OCI-LY1 (cell line): Measurements from ENCODE around the gene ASPSCR1.

Source experiments
- H2AFZ ChIP-seq: fragments of 200-600 bp; sonication (generic), shearing (Covaris generic); 2 replicates; pipeline ENCODE4 v1.6.0; 2014; ENCODE audit warnings: antibody characterized with exemption, mild to moderate bottlenecking, low read length
- H3F3A ChIP-seq: fragments of 200-600 bp; sonication (generic), shearing (Covaris generic); 2 replicates; pipeline ENCODE4 v1.6.0; 2014; ENCODE audit warnings: mild to moderate bottlenecking, antibody characterized with exemption, low read length, moderate library complexity; ENCODE audit not compliant: insufficient read depth
- H3K27ac ChIP-seq: fragments of 200-600 bp; sonication (generic); 2 replicates; pipeline ENCODE4 v1.5.1; 2014; ENCODE audit warnings: low read length, mixed run types, mild to moderate bottlenecking, low read depth; ENCODE audit not compliant: poor library complexity, severe bottlenecking
- H3K27me3 ChIP-seq: fragments of 200-600 bp; sonication (generic); 2 replicates; pipeline ENCODE4 v1.6.0; 2014; ENCODE audit warnings: antibody characterized with exemption, mild to moderate bottlenecking, low read length, moderate library complexity; ENCODE audit not compliant: insufficient read depth
- H3K36me3 ChIP-seq: fragments of 200-600 bp; sonication (generic); 2 replicates; pipeline ENCODE4 v1.6.1; 2014; ENCODE audit warnings: mild to moderate bottlenecking, antibody characterized with exemption, low read length, moderate library complexity, mixed read lengths; ENCODE audit not compliant: insufficient read depth
- H3K4me1 ChIP-seq: fragments of 200-600 bp; sonication (generic); 2 replicates; pipeline ENCODE4 v1.5.1; 2014; ENCODE audit warnings: mild to moderate bottlenecking, low read length, moderate library complexity; ENCODE audit not compliant: insufficient read depth, severe bottlenecking
- H3K4me2 ChIP-seq: fragments of 200-600 bp; sonication (generic), shearing (Covaris generic); 2 replicates; pipeline ENCODE4 v1.6.1; 2014; ENCODE audit warnings: low read length
- H3K4me3 ChIP-seq: fragments of 200-600 bp; sonication (generic); 2 replicates; pipeline ENCODE4 v1.5.1; 2014; ENCODE audit warnings: low read length, low read depth, mild to moderate bottlenecking, mixed read lengths; ENCODE audit not compliant: poor library complexity, severe bottlenecking
- H3K79me2 ChIP-seq: fragments of 200-600 bp; shearing (Covaris generic); 2 replicates; pipeline ENCODE4 v1.6.1; 2016; ENCODE audit warnings: mixed run types, low read length, mixed read lengths; ENCODE audit not compliant: insufficient read depth
- H3K9ac ChIP-seq: fragments of 200-600 bp; sonication (generic), shearing (Covaris generic); 2 replicates; pipeline ENCODE4 v1.6.1; 2014; ENCODE audit warnings: mild to moderate bottlenecking, low read length, mixed read lengths
- H3K9me2 ChIP-seq: fragments of 200-600 bp; sonication (generic), shearing (Covaris generic); 2 replicates; pipeline ENCODE4 v1.6.1; 2014; ENCODE audit warnings: low read depth, mild to moderate bottlenecking, low read length, mixed read lengths
- H3K9me3 ChIP-seq: fragments of 200-600 bp; shearing (Covaris generic); 2 replicates; pipeline ENCODE4 v1.6.1; 2014; ENCODE audit warnings: low read length, mixed read lengths
- H4K20me1 ChIP-seq: fragments of 200-600 bp; sonication (generic), shearing (Covaris generic); 2 replicates; pipeline ENCODE4 v1.6.0; 2016; ENCODE audit warnings: mild to moderate bottlenecking, low read length; ENCODE audit not compliant: insufficient read depth
- CTCF ChIP-seq: fragments of 200-600 bp; sonication (generic), shearing (Covaris generic); IDR thresholded peaks from 2 replicates; pipeline ENCODE4 v1.5.1; 2017; ENCODE audit warnings: mild to moderate bottlenecking, antibody characterized with exemption, low read length, moderate library complexity, mixed read lengths
- EZH2 ChIP-seq: fragments of 200-600 bp; sonication (generic), shearing (Covaris generic); IDR thresholded peaks from 2 replicates; pipeline ENCODE4 v1.8.0; 2017; ENCODE audit warnings: borderline replicate concordance, mixed run types, mild to moderate bottlenecking, antibody characterized with exemption, low read length, moderate library complexity, mixed read lengths

Gene ASPSCR1

GRCh38 chr17:82062076-82062983 is 84.9 kb downstream of the ASPSCR1 start:
- no peaks in the 10 kb centered on the region for H3K27me3 ChIP-seq
- H3K27ac ChIP-seq = no peak overlapping the region
- H3K79me2 ChIP-seq = no peaks in the 10 kb centered on the region
- H4K20me1 ChIP-seq = no peaks in the 10 kb centered on the region
- H3K4me2 ChIP-seq = no peak overlapping the region
- H2AFZ ChIP-seq = no peak overlapping the region
- no peaks in the 10 kb centered on the region for H3F3A ChIP-seq
- no peaks in the 10 kb centered on the region for H3K9me3 ChIP-seq
- H3K4me1 ChIP-seq = peaks cover 25% of the 10 kb centered on the region
- H3K4me3 ChIP-seq = no peak overlapping the region
- no peak for TF ChIP-seq EZH2
- TF ChIP-seq CTCF = no peak
- H3K9ac ChIP-seq = no peak overlapping the region
- no peaks in the 10 kb centered on the region for H3K9me2 ChIP-seq
- H3K36me3 ChIP-seq = peaks cover 66% of the 10 kb centered on the region

DNA sequence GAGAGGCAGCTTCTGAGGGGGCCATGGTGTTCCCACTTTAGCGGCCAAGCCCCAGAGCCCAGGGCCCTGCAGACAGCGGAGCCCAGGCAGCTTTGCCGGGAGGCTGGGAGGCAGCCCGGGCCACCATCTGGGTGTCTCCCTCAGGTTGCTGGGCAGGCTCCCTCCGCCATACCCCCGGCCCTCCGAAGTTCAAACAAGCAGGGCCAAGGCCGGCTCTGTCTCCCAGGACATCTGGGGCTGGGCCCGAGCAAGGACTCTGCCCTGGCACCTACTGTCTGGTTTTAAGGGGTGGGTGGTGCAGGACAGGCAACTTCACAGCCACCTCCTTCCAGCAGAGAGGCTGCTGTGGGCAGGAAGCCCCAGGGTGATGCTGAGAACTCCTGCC is 85.5 kb downstream of the ASPSCR1 start:
- TF ChIP-seq EZH2 = no peak
- no peak for TF ChIP-seq CTCF
- Histone ChIP-seq H3K9me3 (no peaks in the 10 kb centered on the region), H3K27ac (no peak overlapping the region)

DNA sequence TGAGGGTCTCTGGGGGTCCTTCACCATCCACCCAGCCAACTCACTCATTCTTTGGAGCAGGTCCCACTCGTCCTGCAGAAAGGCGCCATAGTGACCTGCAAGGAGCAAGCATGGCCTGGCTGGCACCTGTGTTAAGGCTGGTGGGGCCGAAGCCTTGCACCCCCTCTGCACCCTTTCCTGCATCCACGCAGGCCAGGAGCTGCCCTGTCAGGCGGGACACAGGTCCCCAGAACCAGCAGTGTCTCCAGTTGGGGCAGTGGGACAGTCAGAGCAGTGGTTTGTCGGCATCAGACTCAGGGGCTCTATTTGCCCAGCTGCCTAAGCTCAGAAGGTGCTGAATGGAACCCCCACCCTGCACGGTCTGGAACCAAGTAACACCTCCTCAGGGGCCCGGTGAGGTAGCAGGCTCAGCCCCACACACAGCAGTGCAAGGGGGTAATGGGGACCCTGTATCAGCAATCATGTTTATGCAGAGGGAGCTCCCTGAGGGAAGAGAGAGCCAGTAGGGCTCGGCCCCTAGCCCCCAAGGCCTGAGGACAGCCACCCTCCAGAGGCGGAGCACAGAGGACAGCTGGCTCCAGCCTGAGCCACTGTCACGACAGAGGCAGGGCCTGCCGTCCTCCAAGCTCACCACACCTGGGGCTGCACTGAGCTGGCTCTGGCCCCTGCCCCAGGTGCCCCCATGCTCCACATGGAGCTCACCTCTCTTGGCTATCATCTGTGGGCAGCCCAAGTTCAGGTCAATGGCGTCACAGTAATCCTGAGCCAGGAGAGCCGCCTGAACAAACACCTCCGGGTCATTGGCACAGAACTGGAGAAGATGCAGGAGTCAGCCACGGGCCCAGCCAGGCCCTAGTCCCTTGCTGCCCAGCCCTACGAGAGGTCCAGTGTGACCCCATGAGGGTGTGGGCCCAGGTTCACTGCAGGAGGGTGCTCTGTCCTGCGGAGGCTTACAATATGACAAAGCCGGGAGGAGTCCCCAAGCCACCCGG is 86.3 kb downstream of the ASPSCR1 start:
- H3K9me3 ChIP-seq = no peaks in the 10 kb centered on the region
- H3K9me2 ChIP-seq = no peaks in the 10 kb centered on the region
- no peak overlapping the region for H3K27ac ChIP-seq
- H4K20me1 ChIP-seq = no peaks in the 10 kb centered on the region
- H3K4me1 ChIP-seq = peaks cover 25% of the 10 kb centered on the region
- H2AFZ ChIP-seq = no peak overlapping the region
- TF ChIP-seq EZH2 = no peak
- H3K27me3 ChIP-seq = no peaks in the 10 kb centered on the region
- peaks cover 52% of the 10 kb centered on the region for H3K36me3 ChIP-seq
- H3K79me2 ChIP-seq = no peaks in the 10 kb centered on the region
- H3K9ac ChIP-seq = peak overlapping the region; percentile 76; the same call in 1 of the 2 replicates
- H3K4me3 ChIP-seq = peak overlapping the region; percentile 79
- H3K4me2 ChIP-seq = peak overlapping the region; percentile 90
- no peaks in the 10 kb centered on the region for H3F3A ChIP-seq

More for the DNA sequence above, 85.5 kb downstream of the ASPSCR1 start:
- H3K27me3 ChIP-seq = no peaks in the 10 kb centered on the region
- H3K4me1 ChIP-seq = peaks cover 25% of the 10 kb centered on the region
- no peak overlapping the region for H3K4me2 ChIP-seq
- H2AFZ ChIP-seq = no peak overlapping the region
- H3K9me2 ChIP-seq = no peaks in the 10 kb centered on the region
- no peak overlapping the region for H3K9ac ChIP-seq
- H4K20me1 ChIP-seq = no peaks in the 10 kb centered on the region
- no peaks in the 10 kb centered on the region for H3K79me2 ChIP-seq
- peaks cover 59% of the 10 kb centered on the region for H3K36me3 ChIP-seq
- H3F3A ChIP-seq = no peaks in the 10 kb centered on the region
- H3K4me3 ChIP-seq = no peak overlapping the region
